IPS-18a (cell line): ENCODE results near the gene SH2D7.

Experiments
- H3K27ac ChIP-seq: one replicate; pipeline ENCODE4 v1.5.1; 2013; ENCODE audit warnings: low read length
- H3K27me3 ChIP-seq: one replicate; pipeline ENCODE4 v1.6.1; 2013; ENCODE audit warnings: mild to moderate bottlenecking, low read length; ENCODE audit not compliant: control insufficient read depth, insufficient read depth
- H3K36me3 ChIP-seq: one replicate; pipeline ENCODE4 v1.6.1; 2013; ENCODE audit warnings: low read depth, low read length; ENCODE audit not compliant: control insufficient read depth
- H3K4me1 ChIP-seq: one replicate; pipeline ENCODE4 v1.6.1; 2013; ENCODE audit warnings: low read depth, low read length; ENCODE audit not compliant: control insufficient read depth
- H3K4me3 ChIP-seq: one replicate; pipeline ENCODE4 v1.5.1; 2013; ENCODE audit warnings: low read length
- H3K9ac ChIP-seq: one replicate; pipeline ENCODE4 v1.6.1; 2013; ENCODE audit warnings: mild to moderate bottlenecking, low read length, moderate library complexity
- H3K9me3 ChIP-seq: one replicate; pipeline ENCODE4 v1.6.1; 2013; ENCODE audit warnings: low read depth, low read length; ENCODE audit not compliant: control insufficient read depth

Gene SH2D7

GRCh38 chr15:78083687-78084448 is 8.5 kb upstream of the SH2D7 start:
- peaks cover 3% of the 10 kb centered on the region for H3K4me1 ChIP-seq
- H3K9me3 ChIP-seq: no peaks in the 10 kb centered on the region
- H3K9ac ChIP-seq: no peak overlapping the region
- H3K27me3 ChIP-seq: no peaks in the 10 kb centered on the region
- no peak overlapping the region for H3K4me3 ChIP-seq
- H3K27ac ChIP-seq: no peak overlapping the region
- H3K36me3 ChIP-seq: no peaks in the 10 kb centered on the region

GRCh38 chr15:78084449-78084750 is 8.0 kb upstream of the SH2D7 start:
- no peaks in the 10 kb centered on the region for H3K36me3 ChIP-seq
- H3K9ac ChIP-seq: no peak overlapping the region
- peaks cover 3% of the 10 kb centered on the region for H3K4me1 ChIP-seq
- no peaks in the 10 kb centered on the region for H3K27me3 ChIP-seq
- H3K9me3 ChIP-seq: no peaks in the 10 kb centered on the region
- H3K4me3 ChIP-seq: no peak overlapping the region
- no peak overlapping the region for H3K27ac ChIP-seq

GRCh38 chr15:78085928-78086327 is 6.4 kb upstream of the SH2D7 start:
- no peak overlapping the region for H3K4me3 ChIP-seq
- H3K27me3 ChIP-seq: no peaks in the 10 kb centered on the region
- H3K9me3 ChIP-seq: no peaks in the 10 kb centered on the region
- H3K27ac ChIP-seq: no peak overlapping the region
- no peak overlapping the region for H3K9ac ChIP-seq
- H3K36me3 ChIP-seq: no peaks in the 10 kb centered on the region
- peaks cover 3% of the 10 kb centered on the region for H3K4me1 ChIP-seq

GRCh38 chr15:78087951-78088772 is 4.2 kb upstream of the SH2D7 start:
- Histone ChIP-seq H3K27me3 (peaks cover 3% of the 10 kb centered on the region), H3K9ac (no peak overlapping the region), H3K4me3 (no peak overlapping the region), H3K4me1 (peaks cover 3% of the 10 kb centered on the region), H3K27ac (no peak overlapping the region), H3K9me3 (no peaks in the 10 kb centered on the region), H3K36me3 (no peaks in the 10 kb centered on the region)

GRCh38 chr15:78088773-78089080 is 3.6 kb upstream of the SH2D7 start:
- Histone ChIP-seq H3K4me1 (peaks cover 3% of the 10 kb centered on the region), H3K27ac (no peak overlapping the region), H3K36me3 (no peaks in the 10 kb centered on the region), H3K9ac (no peak overlapping the region), H3K9me3 (no peaks in the 10 kb centered on the region), H3K4me3 (no peak overlapping the region), H3K27me3 (peaks cover 8% of the 10 kb centered on the region)

GRCh38 chr15:78090422-78091063 is 1.8 kb upstream of the SH2D7 start:
- peaks cover 3% of the 10 kb centered on the region for H3K4me1 ChIP-seq
- no peaks in the 10 kb centered on the region for H3K9me3 ChIP-seq
- H3K36me3 ChIP-seq: no peaks in the 10 kb centered on the region
- no peak overlapping the region for H3K4me3 ChIP-seq
- peaks cover 15% of the 10 kb centered on the region for H3K27me3 ChIP-seq
- no peak overlapping the region for H3K27ac ChIP-seq
- H3K9ac ChIP-seq: no peak overlapping the region

- Histone ChIP-seq H3K27ac (no peak overlapping the region), H3K9ac (no peak overlapping the region)
Measured at GRCh38 chr15:78093242-78094020, 1.1 kb downstream of the SH2D7 start.

GRCh38 chr15:78097667-78098066 is 5.3 kb downstream of the SH2D7 start:
- H3K9ac ChIP-seq: no peak overlapping the region

More at GRCh38 chr15:78093242-78094020, 1.1 kb downstream of the SH2D7 start:
- peaks cover 15% of the 10 kb centered on the region for H3K27me3 ChIP-seq
- peaks cover 3% of the 10 kb centered on the region for H3K4me1 ChIP-seq
- H3K9me3 ChIP-seq: no peaks in the 10 kb centered on the region
- H3K36me3 ChIP-seq: no peaks in the 10 kb centered on the region
- H3K4me3 ChIP-seq: no peak overlapping the region

GRCh38 chr15:78098131-78098755 is 5.9 kb downstream of the SH2D7 start:
- Histone ChIP-seq H3K4me1 (no peaks in the 10 kb centered on the region), H3K27ac (no peak overlapping the region), H3K9me3 (no peaks in the 10 kb centered on the region), H3K9ac (no peak overlapping the region), H3K27me3 (peaks cover 12% of the 10 kb centered on the region), H3K36me3 (no peaks in the 10 kb centered on the region), H3K4me3 (no peak overlapping the region)

More at GRCh38 chr15:78097667-78098066, 5.3 kb downstream of the SH2D7 start:
- Histone ChIP-seq H3K9me3 (no peaks in the 10 kb centered on the region), H3K36me3 (no peaks in the 10 kb centered on the region), H3K4me3 (no peak overlapping the region), H3K27ac (no peak overlapping the region), H3K27me3 (peaks cover 15% of the 10 kb centered on the region), H3K4me1 (no peaks in the 10 kb centered on the region)

GRCh38 chr15:78100886-78101285 is 8.5 kb downstream of the SH2D7 start:
- no peak overlapping the region for H3K9ac ChIP-seq
- no peaks in the 10 kb centered on the region for H3K27me3 ChIP-seq
- H3K9me3 ChIP-seq: no peaks in the 10 kb centered on the region
- no peak overlapping the region for H3K27ac ChIP-seq
- H3K36me3 ChIP-seq: no peaks in the 10 kb centered on the region
- no peak overlapping the region for H3K4me3 ChIP-seq
- no peaks in the 10 kb centered on the region for H3K4me1 ChIP-seq
